HK-2 (cell line): ENCODE data around the gene CDKN3.
"Not testable (repeated sequence)": the region's sequence is repeated elsewhere in the genome, so short reads cannot be mapped to it uniquely, and the experiment has no call there.

Source experiments
- DNase-seq: peaks from one replicate; pipeline ENCODE4 v3.0.0-alpha.2; 2018; ENCODE audit not compliant: unreplicated experiment

Gene CDKN3

DNA sequence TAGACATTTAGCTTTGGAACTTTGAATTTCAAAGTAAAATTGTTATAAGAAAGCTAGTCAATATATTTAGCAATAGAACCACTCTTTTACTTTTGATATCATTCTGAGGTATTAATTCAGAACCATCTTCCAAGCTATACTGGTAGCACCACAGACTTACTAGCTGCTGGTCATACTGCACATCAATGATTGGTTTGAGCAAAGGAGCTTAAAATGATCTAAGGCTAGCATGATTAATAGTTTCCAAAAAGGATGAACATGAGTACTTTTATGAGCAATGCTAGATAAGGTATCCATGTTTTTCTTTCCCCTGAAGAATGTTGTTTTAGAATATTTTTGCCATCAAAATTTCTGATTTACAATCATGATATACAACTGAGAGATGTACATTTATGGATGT lies 27.2 kb downstream of the CDKN3 start:
- DNase-seq = no peak

DNA sequence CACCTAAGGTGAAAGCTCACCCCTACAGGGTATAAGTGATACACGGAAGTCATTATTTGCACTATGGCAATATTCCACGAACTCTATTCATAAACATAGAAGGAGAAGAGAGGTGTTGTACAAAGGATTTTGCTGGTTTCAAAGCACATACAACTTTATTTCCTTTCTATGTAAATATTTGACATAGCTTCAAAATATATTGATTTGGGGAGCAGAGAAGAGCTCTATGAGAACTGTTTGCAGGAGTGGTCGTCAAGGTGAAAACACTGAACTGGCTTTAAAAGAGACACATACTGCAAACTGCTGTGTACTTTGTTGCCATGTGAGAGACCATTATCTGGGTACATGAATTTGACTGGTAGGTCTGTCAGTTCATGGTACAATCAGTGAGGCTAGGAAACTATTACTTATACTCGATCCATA lies 27.7 kb downstream of the CDKN3 start:
- no peak for DNase-seq

DNA sequence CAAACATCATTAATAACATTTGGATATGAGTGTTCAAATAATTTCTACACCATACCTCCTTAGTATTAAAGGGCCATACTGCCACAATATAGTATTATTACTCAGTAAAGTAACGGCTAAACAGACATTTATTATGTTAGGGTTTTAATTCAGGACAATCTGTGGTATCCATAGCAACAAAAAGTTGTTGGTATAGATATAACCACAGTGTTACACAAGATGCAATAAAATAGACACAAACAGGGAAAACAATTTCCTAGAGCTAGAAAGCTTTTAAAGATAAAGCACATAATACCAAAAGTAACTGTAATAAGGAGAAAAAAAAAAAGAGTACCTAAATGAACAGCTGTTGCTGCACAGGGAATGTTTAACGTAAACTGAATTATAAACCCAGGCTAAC lies 28.3 kb downstream of the CDKN3 start:
- no peak for DNase-seq

DNA sequence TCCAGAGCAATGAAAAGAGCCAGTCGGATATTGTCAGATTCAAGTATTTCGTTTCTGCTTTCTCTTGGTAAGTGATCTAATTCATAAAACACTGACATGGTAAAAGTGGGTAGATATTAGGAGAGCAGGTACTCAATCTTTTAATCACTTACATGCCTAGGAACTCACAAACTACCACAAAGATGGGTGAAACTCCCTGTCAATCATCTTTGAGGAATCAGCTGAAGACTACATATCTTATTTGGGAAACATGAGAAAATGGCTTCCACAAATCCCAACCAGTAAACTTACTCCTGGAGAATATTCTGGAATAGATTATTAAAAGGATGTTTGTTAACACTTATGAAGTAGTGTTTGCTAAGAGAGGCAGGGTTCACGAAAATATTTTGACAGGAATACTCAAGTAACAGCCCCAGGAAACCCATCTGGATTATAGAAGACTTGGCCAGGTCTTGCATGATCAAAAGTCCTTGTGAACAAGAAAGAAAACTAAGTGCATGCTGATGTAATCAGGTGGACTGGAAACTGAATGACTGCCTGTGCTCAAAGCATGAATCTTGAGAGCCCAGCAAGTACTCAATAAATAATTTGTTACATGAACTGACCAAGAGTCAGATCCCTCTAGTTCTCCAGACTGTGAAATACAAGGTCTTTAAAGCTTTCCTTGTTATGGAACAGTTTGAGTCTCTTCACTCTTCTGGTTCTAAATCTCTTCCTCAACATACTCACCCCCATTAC lies 28.9 kb downstream of the CDKN3 start:
- DNase-seq = no peak

DNA sequence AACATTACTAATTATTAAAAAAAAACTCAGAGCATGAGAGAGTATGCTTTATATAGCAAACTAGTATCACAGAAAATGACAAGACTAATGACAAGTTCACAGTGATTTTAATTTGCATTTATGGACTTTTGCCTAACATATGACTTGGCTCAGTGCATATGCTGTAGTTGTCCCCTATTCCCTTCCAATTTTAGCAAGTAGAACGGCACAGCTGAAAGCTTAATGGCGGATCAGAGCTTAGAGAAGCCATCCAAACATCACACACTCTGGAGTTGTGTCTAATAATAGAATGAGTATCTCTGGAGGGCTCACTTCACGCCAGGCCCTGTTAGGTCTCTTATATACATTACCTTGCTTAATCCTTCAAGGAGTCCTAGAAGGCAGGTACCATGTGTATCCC lies 31.1 kb downstream of the CDKN3 start:
- DNase-seq = no peak

DNA sequence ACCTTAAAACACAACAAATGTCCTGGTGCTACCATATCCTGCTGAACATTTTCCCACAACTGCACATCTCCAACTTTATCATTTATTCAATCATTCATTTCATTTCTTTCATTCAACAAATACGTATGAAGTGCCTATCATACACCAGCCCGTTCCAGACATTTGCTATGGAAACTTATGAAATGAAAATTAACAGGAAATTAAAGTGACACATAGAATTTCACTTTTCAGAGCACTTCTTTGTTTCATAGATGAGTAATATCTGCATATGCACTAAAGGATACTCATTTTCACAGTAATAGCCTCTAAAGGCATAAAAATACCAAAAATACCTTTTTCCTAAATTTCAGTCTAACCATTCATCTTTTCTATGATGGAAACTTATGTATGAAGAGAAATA lies 31.7 kb downstream of the CDKN3 start:
- DNase-seq = no peak

DNA sequence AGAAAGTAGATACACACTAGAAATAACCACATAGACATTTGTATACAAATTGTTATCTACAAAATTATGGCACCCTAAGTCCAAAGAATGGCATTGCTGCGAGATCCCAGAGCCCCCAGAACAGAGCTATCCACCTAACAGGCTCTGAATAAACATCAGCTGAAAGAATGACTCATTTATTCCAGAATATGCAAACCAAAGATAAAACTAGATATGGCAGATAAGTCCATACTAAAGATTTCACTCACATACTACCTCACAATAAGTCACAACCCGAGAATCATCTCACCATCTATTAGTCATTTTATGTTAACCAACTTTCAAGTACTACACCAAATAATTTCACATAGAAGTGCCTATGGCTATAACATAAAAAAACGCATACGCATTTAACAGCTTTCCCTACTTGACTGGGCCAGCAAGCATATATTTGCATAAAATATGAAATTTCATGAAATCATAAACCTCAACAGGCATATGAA lies 38.7 kb downstream of the CDKN3 start:
- DNase-seq = no peak

DNA sequence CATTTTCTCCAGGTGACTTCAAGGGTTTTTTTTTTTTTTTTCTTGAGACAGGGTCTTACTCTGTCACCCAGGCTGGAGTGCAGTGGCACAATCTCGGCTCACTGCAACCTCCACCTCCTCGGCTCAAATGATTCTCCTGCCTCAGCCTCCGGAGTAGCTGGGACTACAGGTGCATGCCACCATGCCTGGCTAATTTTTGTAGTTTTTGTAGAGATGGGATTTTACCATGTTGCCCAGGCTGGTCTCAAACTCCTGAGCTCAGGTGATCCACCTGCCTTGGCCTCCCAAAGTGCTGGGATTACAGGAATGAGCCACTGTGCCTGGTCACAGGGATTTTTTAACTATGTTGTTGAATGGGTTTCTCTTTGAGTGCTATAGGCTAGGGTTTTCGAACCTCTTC lies 41.1 kb downstream of the CDKN3 start:
- not testable (repeated sequence) for DNase-seq

DNA sequence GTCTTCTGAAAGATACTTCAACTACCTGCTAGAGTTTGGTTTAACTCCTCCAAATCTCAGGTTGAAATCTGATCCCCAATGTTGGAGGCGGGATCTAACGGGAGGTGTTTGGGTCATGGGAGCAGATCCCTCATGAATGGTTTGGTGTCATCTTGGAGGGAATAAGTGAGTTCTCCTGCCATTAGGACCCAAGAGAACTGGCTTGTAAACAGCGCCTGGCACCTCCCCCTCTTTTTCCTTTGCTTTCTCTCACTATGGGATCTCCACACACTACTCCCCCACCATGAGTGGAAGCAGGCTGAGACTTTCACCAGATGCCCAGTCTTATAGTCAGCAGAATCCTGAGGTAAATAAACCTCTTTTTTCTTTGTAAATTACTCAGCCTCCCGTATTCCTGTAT lies 41.9 kb downstream of the CDKN3 start:
- DNase-seq = no peak

DNA sequence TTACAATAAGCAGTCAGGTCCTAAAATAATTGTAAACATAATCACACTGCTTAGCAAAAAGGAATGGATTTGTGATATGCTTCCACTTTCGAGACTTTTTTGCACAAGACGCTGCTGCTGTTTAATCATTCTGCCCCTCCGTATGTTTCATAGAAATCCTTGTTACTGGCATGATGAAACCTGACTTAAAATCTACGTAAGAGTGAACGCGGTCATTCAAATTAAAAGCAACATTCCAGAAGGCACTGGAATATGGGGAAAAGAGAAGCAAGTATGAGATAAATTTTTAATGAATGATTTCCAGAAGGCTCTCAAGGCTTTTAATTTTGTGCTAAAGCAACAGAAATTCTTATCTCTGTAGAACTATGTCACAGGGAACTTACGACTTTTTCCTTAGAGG lies 43.2 kb downstream of the CDKN3 start:
- no peak for DNase-seq

DNA sequence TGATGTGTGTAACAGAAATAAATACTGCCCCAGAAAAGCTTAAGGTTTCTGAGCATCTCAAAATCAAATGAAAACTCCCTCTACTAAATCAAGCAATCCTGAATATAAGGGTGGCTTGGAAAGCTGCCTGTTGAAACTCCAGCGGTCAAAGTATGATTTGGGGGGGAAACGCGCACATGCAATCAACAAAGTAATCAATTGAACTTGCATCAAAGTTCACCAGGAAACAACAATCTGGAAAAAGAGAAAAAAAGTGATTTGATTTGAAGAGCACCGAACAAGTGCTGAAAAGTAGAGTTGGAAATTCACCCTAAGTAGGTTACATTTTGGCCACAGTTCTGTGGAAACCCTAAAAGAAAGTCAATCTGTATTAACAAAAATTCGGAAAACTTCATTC lies 43.7 kb downstream of the CDKN3 start:
- DNase-seq = no peak

DNA sequence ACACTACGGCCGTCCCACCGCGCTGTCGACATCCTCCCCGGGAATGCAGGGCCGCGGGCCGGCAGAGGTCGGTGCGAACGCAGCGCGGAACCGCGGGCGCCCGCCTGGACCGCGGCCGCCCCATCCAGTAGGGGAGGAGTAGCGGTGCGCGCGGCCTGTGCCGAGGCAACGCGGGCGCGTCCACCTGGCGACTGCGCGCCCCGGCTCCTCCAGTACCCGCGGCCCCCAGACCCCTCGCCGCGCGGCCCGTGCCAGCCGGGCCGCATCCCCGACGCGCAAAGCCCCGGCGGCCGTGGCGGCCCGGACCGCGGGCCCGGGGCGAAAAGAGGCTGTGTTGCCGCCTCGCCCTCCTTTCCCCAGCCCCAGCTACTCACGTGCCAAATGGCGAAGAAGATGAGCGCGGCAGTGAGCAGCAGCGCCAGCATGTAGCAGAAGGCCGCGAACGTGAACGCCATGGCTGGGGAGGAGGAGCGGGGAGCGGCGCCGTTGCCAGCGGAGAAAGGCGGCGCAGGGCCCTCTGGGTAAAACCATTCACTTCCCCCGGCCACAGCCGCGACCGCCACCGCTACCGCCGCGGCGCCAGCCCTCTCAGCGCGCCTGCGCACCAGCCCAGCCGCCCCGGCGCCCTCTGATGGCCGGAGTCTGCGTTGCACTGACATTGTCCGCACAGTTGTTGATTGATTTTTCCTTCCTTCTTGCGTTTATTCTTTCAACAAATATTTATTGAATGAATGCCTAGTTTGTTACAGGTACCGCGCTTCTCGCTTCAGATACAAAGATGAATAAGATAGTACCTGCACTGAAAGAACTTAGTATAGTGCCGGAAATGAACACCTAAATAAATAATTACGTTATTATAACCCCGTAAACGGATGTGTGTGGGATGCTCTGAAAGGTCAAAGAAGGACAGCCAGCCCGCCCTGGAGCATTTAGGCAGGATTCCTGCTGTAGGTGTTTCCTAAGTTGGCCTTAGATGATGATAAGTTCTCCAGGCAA lies 44.4 kb downstream of the CDKN3 start, which contains the start of gene CNIH1:
Gene CNIH1 (minus strand): TSS at position 502 of the 996 bp plus-strand sequence. CDS start 47 bp downstream, at position 455.
- DNase-seq = peak; percentile 92

DNA sequence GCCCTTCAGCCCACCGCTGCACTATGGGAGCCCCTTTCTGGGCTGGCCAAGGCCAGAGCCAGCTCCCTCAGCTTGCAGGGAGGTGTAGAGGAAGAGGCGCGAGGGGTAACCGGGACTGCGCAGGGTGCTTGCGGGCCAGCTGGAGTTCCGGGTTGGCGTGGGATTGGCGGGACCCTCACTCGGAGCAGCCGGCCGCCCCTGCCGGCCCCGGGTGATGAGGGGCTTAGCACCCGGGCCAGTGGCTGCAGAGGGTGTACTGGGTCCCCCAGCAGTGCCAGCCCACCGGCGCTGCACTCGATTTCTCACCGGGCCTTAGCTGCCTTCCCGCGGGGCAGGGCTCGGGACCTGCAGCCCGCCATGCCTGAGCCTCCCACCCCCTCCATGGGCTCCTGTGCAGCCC lies 46.2 kb downstream of the CDKN3 start:
- DNase-seq = not testable (repeated sequence)

DNA sequence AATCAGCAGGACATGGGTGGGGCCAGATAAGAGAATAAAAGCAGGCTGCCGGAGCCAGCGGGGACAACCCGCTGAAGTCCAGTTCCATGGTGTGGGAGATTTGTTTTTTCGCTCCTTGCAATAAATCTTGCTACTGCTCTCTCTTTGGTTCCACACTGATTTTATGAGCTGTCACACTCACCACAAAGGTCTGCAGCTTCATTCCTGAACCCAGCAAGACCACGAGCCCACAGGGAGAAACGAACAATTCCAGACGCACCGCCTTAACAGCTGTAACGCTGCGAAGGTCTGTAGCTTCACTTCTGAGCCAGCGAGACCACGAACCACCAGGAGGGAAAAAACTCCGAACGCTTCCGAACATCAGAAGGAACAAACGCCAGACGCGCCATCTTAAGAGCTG lies 47.2 kb downstream of the CDKN3 start:
- DNase-seq = no peak

DNA sequence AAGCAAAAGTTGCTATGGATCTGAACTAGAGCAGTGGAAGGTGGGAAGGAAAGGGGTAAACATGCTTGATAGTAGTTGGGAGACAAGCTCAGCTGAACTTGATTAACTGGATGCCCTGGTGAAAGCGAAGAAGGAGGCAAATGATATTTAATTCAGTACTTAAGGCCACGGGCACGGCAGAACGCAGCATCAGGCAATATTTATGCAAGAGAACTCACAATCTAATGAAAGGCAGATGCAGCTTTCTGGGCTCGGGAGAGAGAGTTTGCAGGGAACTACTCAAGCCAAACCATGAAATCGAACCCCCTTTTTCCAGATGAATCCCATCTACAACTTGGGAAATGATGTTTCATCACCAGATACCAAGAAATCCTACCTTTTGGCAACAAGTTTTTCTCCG lies 47.9 kb downstream of the CDKN3 start:
- DNase-seq = no peak

DNA sequence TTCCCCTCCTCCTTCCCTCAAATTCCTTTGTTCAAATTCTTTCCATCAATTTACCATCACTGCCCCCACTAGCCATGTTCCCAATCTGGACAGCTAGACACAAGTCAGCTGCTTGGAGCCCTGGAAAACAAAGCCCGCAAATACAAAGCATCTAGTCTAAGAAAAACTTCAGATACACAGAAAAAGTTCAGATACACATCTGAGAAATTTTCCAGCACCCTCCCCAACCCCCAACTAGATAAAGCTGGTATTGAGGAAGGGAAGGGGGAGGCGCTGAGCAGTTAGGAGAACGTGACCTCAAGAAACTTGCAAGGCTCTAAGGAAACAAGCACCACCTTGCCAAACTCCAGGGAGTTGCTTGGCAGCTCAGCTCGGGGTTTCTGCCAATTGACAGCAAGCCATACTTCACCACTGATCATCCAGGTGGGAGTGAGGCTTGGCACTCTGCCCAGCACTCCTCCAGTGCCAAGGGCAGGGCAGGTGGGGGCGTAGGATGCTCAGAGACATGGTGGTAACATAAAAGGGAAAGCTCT lies 49.4 kb downstream of the CDKN3 start:
- no peak for DNase-seq

DNA sequence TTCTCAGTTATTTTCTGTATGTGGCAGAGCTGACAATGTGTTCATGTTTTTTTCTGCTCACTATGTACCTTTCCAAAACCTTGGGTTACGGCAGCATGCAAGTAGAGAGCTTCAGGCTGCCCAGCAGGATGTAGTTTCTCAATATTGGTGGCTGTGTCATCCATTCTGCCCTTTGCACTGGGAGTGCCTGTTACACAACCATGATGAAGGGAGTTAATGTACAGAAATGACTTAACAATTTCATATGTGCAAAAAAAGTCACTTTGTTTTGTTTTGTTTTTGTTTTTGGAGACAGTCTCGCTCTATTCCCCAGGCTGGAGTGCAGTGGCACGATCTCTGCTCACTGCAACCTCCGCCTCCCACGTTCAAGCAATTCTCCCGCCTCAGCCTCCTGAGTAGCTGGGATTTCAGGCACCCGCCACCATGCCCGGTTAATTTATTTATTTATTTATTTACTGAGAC lies 50.5 kb downstream of the CDKN3 start:
- DNase-seq = no peak

DNA sequence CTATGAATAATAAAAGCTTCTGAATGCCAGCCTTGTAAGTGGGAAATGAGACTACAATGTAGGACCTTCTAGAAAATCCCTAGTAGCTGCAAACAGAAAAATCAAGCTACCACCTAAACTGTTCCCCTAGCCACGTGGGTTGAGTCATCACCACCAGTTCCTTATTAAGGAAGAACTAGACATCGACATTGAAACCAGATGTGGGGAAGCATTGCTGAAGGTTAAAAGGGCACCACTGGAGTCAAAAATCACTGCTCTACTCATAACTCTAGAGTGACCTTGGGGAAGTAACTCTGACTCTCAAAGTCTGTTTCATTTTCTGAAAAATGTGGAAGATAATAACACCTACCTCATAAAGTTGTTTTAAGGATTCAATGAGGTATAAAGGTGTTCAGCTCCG lies 53.7 kb downstream of the CDKN3 start:
- DNase-seq = no peak

DNA sequence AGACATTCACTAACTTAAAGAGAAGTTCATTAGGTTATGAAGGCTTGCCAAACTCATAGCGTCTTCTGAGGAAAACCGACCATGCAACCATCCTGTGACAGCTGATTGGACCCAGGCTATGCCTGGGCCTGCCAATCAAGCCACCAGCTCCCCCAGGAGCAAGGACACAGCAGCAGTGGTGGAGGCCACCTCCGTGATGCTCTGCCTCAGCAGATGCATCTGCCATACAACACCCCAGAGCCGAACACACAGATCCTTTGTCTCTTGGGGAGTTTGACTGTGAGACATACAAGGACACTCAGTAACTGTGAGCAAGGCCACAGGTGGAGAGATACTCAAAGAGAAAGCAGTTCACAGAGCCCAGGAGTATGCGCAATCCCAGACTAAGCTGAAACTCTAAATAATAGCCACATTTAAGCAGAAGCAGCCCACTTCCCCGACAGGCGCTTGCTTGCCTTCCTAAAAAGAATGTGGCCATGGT lies 54.4 kb downstream of the CDKN3 start:
- no peak for DNase-seq

DNA sequence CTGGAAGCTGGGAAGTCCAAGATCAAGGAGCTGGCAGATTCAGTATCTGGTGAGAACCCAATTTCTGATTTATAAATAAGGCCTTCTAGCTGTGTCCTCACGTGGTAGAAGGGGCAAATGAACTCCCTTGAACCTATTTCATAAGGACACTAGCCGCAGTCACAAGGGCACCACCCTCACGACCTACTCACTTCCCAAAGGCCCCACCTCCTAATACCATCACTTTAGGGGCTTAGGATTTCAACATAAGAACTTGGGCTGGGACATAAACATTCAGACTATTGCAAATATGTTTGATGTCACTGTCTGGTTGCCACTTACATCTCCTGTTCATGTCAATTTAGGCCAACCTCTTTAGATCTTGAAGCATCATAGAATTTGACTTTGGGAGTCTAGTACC lies 55.2 kb downstream of the CDKN3 start:
- no peak for DNase-seq

DNA sequence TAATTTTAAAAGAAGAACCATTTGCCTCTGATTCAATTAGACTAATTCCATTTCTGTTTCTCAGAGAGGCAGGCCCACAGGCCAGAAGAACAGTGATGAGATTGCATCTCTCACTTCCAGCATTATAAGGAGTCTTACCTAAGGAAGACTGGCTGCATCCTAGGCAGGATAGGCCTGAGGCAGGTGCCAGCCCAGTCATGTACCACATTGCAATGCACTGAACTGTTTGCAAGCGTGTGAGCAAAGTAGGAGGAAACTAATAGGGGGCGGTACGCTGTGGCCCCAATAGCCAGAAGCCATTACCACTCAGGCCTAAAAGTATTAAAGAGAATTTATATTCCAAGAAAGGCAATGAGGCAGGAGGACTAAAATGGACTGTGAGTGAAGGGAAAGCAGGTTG lies 56.4 kb downstream of the CDKN3 start:
- DNase-seq = no peak

DNA sequence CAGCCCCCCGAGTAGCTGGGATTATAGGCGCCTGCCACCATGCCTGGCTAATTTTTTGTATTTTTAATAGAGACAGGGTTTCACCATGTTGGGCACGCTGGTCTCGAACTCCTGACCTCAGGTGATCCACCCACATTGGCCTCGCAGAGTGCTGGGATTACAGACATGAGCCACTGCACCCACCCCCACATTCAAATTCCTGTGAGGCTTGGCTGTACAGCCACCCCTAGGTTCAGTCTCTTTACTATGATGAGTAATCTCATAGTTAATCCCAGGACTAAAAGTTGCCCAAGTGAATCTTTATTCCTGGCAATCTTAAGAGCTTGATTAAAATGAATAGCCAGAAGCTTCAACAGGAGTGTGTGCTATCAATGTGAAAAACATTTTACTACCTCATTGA lies 57.2 kb downstream of the CDKN3 start:
- not testable (repeated sequence) for DNase-seq
